HG02943 (cell line): ENCODE data around the gene IGFBP7.

Experiments used
- ATAC-seq: cut with Tn5 transposase; IDR thresholded peaks from one replicate; pipeline ENCODE4 v1.9.1; 2021; ENCODE audit warnings: mild to moderate bottlenecking, low read depth, moderate library complexity; ENCODE audit not compliant: unreplicated experiment

Gene IGFBP7

GRCh38 chr4:57098941-57099340 is 11.2 kb downstream of the IGFBP7 start:
- ATAC-seq: no peak

GRCh38 chr4:57098415-57098814 is 11.8 kb downstream of the IGFBP7 start:
- no peak for ATAC-seq

GRCh38 chr4:57097711-57098110 is 12.5 kb downstream of the IGFBP7 start:
- ATAC-seq: no peak

- ATAC-seq: no peak
Observed at GRCh38 chr4:57095956-57096355, 14.2 kb downstream of the IGFBP7 start.

- ATAC-seq: no peak
Observed at GRCh38 chr4:57095245-57095644, 14.9 kb downstream of the IGFBP7 start.

- no peak for ATAC-seq
Observed at GRCh38 chr4:57094832-57095223, 15.4 kb downstream of the IGFBP7 start.

GRCh38 chr4:57093845-57094831 is 16.0 kb downstream of the IGFBP7 start:
- ATAC-seq: no peak

GRCh38 chr4:57091657-57092162 is 18.5 kb downstream of the IGFBP7 start:
- no peak for ATAC-seq

- ATAC-seq: no peak
Observed at GRCh38 chr4:57090079-57090478, 20.1 kb downstream of the IGFBP7 start.

GRCh38 chr4:57089549-57089948 is 20.6 kb downstream of the IGFBP7 start:
- ATAC-seq: no peak

- ATAC-seq: no peak
Observed at GRCh38 chr4:57086031-57086723, 24.0 kb downstream of the IGFBP7 start.

GRCh38 chr4:57085278-57085677 is 24.9 kb downstream of the IGFBP7 start:
- no peak for ATAC-seq

- no peak for ATAC-seq
Observed at GRCh38 chr4:57084360-57084759, 25.8 kb downstream of the IGFBP7 start.

- ATAC-seq: no peak
Observed at GRCh38 chr4:57083090-57083489, 27.1 kb downstream of the IGFBP7 start.

- ATAC-seq: no peak
Observed at GRCh38 chr4:57081651-57082621, 28.2 kb downstream of the IGFBP7 start.

- no peak for ATAC-seq
Observed at GRCh38 chr4:57080781-57081650, 29.2 kb downstream of the IGFBP7 start.

- no peak for ATAC-seq
Observed at GRCh38 chr4:57078685-57079521, 31.3 kb downstream of the IGFBP7 start.

- ATAC-seq: no peak
Observed at GRCh38 chr4:57077550-57078343, 32.4 kb downstream of the IGFBP7 start.
